Fibroblast of the aortic adventitia (primary cell): ENCODE data around the gene LIN28B. TPM values are rescaled to one million over a fixed set of nuclear protein-coding genes. Genes with fewer than 3 reads are reported as not detected.
"Not testable (repeated sequence)": the region's sequence is repeated elsewhere in the genome, so short reads cannot be mapped to it uniquely, and the experiment has no call there.

Source experiments
- DNase-seq: peaks from one replicate; pipeline ENCODE4 v3.0.0-alpha.2; 2010; ENCODE audit warnings: low read depth
- H3K4me3 ChIP-seq: 2 replicates; pipeline ENCODE4 v1.5.1; 2011; ENCODE audit warnings: low read depth, mild to moderate bottlenecking, control low read depth, low read length, moderate library complexity
- total RNA-seq: library from RNA; depleted of rRNA; stranded (reverse); fragments of >200 nt; gene quantifications from 2 replicates; pipeline ENCODE4 v1.2.3, GENCODE V29; 2012; ENCODE audit warnings: low replicate concordance
- TF ChIP-seq, protein P1 (sequence below): IDR thresholded peaks from 2 replicates; pipeline ENCODE4 v1.5.1; 2011; ENCODE audit warnings: mild to moderate bottlenecking, low read length, control low read depth, inconsistent platforms; ENCODE audit not compliant: insufficient read depth

Gene LIN28B
- total RNA-seq, 1 donor: not detected

- TF ChIP-seq, protein P1, sequence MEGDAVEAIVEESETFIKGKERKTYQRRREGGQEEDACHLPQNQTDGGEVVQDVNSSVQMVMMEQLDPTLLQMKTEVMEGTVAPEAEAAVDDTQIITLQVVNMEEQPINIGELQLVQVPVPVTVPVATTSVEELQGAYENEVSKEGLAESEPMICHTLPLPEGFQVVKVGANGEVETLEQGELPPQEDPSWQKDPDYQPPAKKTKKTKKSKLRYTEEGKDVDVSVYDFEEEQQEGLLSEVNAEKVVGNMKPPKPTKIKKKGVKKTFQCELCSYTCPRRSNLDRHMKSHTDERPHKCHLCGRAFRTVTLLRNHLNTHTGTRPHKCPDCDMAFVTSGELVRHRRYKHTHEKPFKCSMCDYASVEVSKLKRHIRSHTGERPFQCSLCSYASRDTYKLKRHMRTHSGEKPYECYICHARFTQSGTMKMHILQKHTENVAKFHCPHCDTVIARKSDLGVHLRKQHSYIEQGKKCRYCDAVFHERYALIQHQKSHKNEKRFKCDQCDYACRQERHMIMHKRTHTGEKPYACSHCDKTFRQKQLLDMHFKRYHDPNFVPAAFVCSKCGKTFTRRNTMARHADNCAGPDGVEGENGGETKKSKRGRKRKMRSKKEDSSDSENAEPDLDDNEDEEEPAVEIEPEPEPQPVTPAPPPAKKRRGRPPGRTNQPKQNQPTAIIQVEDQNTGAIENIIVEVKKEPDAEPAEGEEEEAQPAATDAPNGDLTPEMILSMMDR: peak; percentile 50
- H3K4me3 ChIP-seq: no peak overlapping the region
- peak; percentile 73 for DNase-seq
Observed at GRCh38 chr6:105077596-105078385, 120.9 kb downstream of the LIN28B start.

GRCh38 chr6:105078386-105078708 is 121.4 kb downstream of the LIN28B start:
- no peak for DNase-seq
- H3K4me3 ChIP-seq: no peak overlapping the region
- TF ChIP-seq, protein P1: no peak

- DNase-seq: no peak
- no peak overlapping the region for H3K4me3 ChIP-seq
- TF ChIP-seq, protein P1: no peak
Observed at GRCh38 chr6:105080279-105080678, 123.4 kb downstream of the LIN28B start.

GRCh38 chr6:105081662-105082061 is 124.8 kb downstream of the LIN28B start:
- DNase-seq, H3K4me3 ChIP-seq: not testable (repeated sequence)

- peak; percentile 79 for DNase-seq
- no peak overlapping the region for H3K4me3 ChIP-seq
- TF ChIP-seq, protein P1: peak; percentile 77
Observed at GRCh38 chr6:105087571-105088211, 130.8 kb downstream of the LIN28B start.

DNA sequence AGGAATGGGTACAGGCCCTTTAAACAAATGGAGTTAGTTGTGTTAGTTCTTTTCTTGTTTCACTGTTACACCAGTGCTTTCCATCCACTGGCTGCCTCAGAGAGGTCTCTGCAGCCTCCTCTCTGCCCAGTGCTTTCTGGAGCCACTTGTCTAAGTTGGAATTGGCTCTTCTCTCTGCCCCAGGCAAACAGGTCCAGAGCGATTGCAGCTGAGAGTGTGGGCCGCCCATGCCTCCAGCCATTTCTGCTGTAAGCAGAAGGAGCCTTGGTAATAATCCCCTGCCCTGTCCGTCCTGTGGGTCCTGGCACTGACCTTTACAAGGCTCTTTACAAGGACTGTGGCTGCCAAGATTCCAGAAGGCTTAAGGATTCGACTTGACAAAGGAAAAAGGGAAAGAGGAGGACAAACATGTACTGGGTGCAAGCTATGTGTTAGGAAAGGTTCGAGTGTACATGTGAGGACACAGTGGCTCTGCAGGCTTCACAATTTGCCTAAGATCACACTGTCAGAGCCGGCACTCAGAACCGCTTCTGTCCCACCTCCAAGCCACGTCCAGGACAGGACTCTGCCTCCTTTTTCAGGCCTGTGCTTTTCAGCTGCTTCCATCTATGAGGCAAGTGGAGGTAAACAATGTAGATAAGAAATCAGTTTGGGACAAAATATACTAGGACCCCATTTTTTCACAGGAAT is 134.4 kb downstream of the LIN28B start:
- no peak overlapping the region for H3K4me3 ChIP-seq
- TF ChIP-seq, protein P1: no peak
- no peak for DNase-seq

DNA sequence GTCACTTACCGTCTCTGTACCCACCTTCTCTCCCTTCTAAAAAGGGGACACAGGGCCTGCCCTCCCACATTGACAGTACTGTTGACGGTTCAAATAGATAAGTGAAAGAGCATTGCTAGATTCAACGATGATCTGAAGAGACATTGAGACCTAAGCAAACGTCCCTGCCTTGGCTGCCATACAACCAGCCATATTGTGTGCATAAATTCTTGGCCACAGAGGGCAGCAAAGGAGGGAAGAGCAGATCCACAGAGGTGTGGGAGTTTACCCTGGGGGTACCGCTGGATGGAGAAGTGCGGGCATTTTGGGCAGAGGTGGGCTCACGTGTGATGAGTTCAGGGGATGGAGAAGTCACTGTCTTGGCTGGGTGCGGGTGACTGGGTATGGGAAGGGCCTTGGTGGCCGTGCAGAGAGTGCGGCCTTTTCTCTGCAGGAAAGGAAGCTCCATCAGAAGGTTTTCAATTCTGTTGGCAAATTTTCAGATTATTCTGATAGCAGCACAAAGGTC is 137.3 kb downstream of the LIN28B start:
- no peak for DNase-seq
- no peak overlapping the region for H3K4me3 ChIP-seq
- TF ChIP-seq, protein P1: no peak
